ENCODE data around the gene SLC16A12.

The SLC16A12 gene

GRCh38 chr10:89481662-89482061, 53.7 kb downstream of the SLC16A12 start:
- peaks cover 0 to 63% (median 30%) of the 10 kb centered on the region in 4 donors for H3K4me1 ChIP-seq
- intact Hi-C loops (cut with DNase I; ENCODE audit: low total_unique reads): no loop called here
- peak overlapping the region in 1 of 2 donors; percentile 67 for H3K27ac ChIP-seq
- H3K4me3 ChIP-seq: no peak overlapping the region
- H3K27me3 ChIP-seq: no peaks in the 10 kb centered on the region
- no peaks in the 10 kb centered on the region for H3K9me3 ChIP-seq
- TF ChIP-seq CTCF (IDR thresholded peaks at IDR 0.05): no peak
- no peaks in the 10 kb centered on the region for H3K36me3 ChIP-seq
- DNase-seq: no peak

- DNase-seq: peak in 1 of 2 donors; percentile 53
- no peak overlapping the region for H3K4me3 ChIP-seq
- H3K4me1 ChIP-seq: peaks cover 0 to 80% (median 36%) of the 10 kb centered on the region in 4 donors
- no peaks in the 10 kb centered on the region for H3K9me3 ChIP-seq
- H3K36me3 ChIP-seq: no peaks in the 10 kb centered on the region
- peak overlapping the region; percentile 41 to 46 for H3K27ac ChIP-seq
- no peak for TF ChIP-seq CTCF (IDR thresholded peaks at IDR 0.05)
- H3K27me3 ChIP-seq: no peaks in the 10 kb centered on the region
- intact Hi-C loops (cut with DNase I; ENCODE audit: low total_unique reads): no loop called here
Measured at GRCh38 chr10:89479771-89480446, 55.5 kb downstream of the SLC16A12 start.

GRCh38 chr10:89478739-89479654, 56.4 kb downstream of the SLC16A12 start:
- H3K4me1 ChIP-seq: peaks cover 0 to 82% (median 36%) of the 10 kb centered on the region in 4 donors
- no peaks in the 10 kb centered on the region for H3K9me3 ChIP-seq
- no peaks in the 10 kb centered on the region for H3K27me3 ChIP-seq
- DNase-seq: no peak
- peak overlapping the region; percentile 41 to 46 for H3K27ac ChIP-seq
- H3K4me3 ChIP-seq: no peak overlapping the region
- no peak for TF ChIP-seq CTCF (IDR thresholded peaks at IDR 0.05)
- intact Hi-C loops (cut with DNase I; ENCODE audit: low total_unique reads): no loop called here
- no peaks in the 10 kb centered on the region for H3K36me3 ChIP-seq

GRCh38 chr10:89478085-89478738, 57.2 kb downstream of the SLC16A12 start:
- no peak for TF ChIP-seq CTCF (IDR thresholded peaks at IDR 0.05)
- Histone ChIP-seq H3K9me3 (no peaks in the 10 kb centered on the region), H3K4me1 (peaks cover 0 to 80% (median 36%) of the 10 kb centered on the region in 4 donors), H3K27me3 (no peaks in the 10 kb centered on the region), H3K36me3 (no peaks in the 10 kb centered on the region), H3K27ac (peak overlapping the region; percentile 23 to 39), H3K4me3 (no peak overlapping the region)
- intact Hi-C loops (cut with DNase I; ENCODE audit: low total_unique reads): no loop called here
- DNase-seq: no peak

GRCh38 chr10:89476150-89476549, 59.2 kb downstream of the SLC16A12 start:
- Histone ChIP-seq H3K4me3 (no peak overlapping the region), H3K9me3 (no peaks in the 10 kb centered on the region), H3K36me3 (no peaks in the 10 kb centered on the region), H3K27me3 (no peaks in the 10 kb centered on the region), H3K27ac (peak overlapping the region; percentile 36 to 54), H3K4me1 (peaks cover 0 to 62% (median 26%) of the 10 kb centered on the region in 4 donors)
- no peak for TF ChIP-seq CTCF (IDR thresholded peaks at IDR 0.05)
- DNase-seq: no peak
- intact Hi-C loops (cut with DNase I; ENCODE audit: low total_unique reads): no loop called here
